ENCODE results near the gene TSPAN18. TPM values are rescaled to one million over a fixed set of nuclear protein-coding genes. Genes with fewer than 3 reads are reported as not detected.

The TSPAN18 gene
- total RNA-seq, 1 experiment from 2014 or later: 18.3 TPM

DNA sequence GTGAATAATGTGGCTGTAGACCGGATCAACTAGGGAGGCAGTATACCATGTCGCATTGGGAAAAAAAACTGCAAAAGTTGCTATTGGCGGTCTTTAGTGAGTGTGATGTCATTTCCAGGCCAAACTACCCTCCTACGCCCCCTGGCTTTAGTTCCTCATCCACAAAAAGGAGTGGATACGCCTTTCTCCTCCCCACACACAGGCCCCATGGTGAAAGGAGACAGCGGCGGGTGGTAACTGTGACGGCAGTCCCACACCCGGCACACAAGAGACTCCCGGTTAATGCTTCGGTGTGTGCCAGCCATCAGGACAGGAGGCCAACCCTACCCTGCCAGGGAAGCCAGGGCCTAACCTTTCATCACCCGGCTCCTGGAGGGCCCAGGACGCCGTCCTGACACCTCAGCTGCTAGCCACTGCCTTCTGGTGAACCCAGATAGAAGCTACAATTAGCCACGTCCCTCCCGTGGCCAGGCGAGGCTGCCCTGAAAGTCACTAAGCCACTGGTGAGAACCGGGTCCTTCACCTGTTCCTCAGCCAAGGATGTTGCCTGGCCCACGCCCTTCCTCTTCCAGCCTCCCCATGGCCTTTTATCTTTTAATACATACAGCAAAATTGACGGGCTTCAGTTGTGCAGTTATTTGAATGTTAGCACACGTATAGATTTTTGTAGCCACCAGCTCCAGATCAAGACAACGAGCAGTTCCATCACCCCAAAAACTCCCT is 213.1 kb downstream of the TSPAN18 start:
- peak; percentile 28; the same call in 1 of the 2 replicates for ATAC-seq

More for the DNA sequence above, 213.1 kb downstream of the TSPAN18 start:
- Histone ChIP-seq H3K27ac (ENCODE audit: low read depth, low read length) (no peak overlapping the region), H3K79me2 (ENCODE audit: insufficient read depth, low read length) (peaks cover under 1% of the 10 kb centered on the region; the same call in 1 of the 2 replicates), H3K36me3 (ENCODE audit: control insufficient read depth in 1 of 2, insufficient read depth in 2 of 2, low read length in 2 of 2) (no peaks in the 10 kb centered on the region; a peak in 1 of 4 replicates), H3K9ac (ENCODE audit: low read length) (no peak overlapping the region), H2AFZ (ENCODE audit: low read depth, low read length, poor library complexity, severe bottlenecking) (no peak overlapping the region), H3K4me1 (ENCODE audit: control insufficient read depth in 1 of 2, insufficient read depth in 2 of 2, low read length in 2 of 2) (no peaks in the 10 kb centered on the region), H4K20me1 (ENCODE audit: insufficient read depth) (no peaks in the 10 kb centered on the region), H3K9me2 (ENCODE audit: insufficient read depth) (no peaks in the 10 kb centered on the region), H3K4me3 (replicated peaks in 1 of 2; ENCODE audit: low read depth in 1 of 2, low read length in 2 of 2) (no peak overlapping the region), H3K4me2 (ENCODE audit: low read length) (no peak overlapping the region), H3K9me3 (ENCODE audit: control insufficient read depth in 1 of 2, insufficient read depth in 1 of 2, low read depth in 1 of 2, low read length in 2 of 2) (no peaks in the 10 kb centered on the region), H3K27me3 (ENCODE audit: insufficient read depth, low read length) (no peaks in the 10 kb centered on the region)
- no peak for DNase-seq (ENCODE audit: low read depth, low spot score)
- TF ChIP-seq SP1 (IDR thresholded peaks at IDR 0.05; ENCODE audit: low read depth) (no peak), CTCF (IDR thresholded peaks at IDR 0.05 in 2 of 3, conservative IDR thresholded peaks at IDR 0.05 in 1 of 3; ENCODE audit: borderline replicate concordance in 1 of 3, insufficient read depth in 1 of 3, low read depth in 2 of 3, low read length in 2 of 3) (peak in 2 of 3 experiments; percentile 40 to 42; a peak in 4 of 6 replicates)
- CTCF ChIA-PET: interaction anchor here (1.3 to 7.0 kb wide), 2 partner anchors 9 to 164 kb away, joined by 5 to 236 read pairs; no protein-coding TSS in a partner anchor
- no TSS peak for BruUV-seq (replicated peaks)
- POLR2A ChIA-PET: no interaction called here
- intact Hi-C loops (cut with micrococcal nuclease): no loop called here
- RAD21 ChIA-PET (ENCODE audit: low non-redundant PET in 1 of 2, low total read pairs in 2 of 2, uncharacterized antibody in 2 of 2, unreplicated experiment in 2 of 2): no interaction called here

Data from HCT116 (cell line).